Hepatic stellate cell (primary cell): Measurements from ENCODE around the gene MMP24OS.
"Not testable (repeated sequence)": the region's sequence is repeated elsewhere in the genome, so short reads cannot be mapped to it uniquely, and the experiment has no call there.

Source experiments
- DNase-seq: peaks from one replicate; pipeline ENCODE4 v3.0.0; 2011; ENCODE audit warnings: low spot score

Gene MMP24OS

DNA sequence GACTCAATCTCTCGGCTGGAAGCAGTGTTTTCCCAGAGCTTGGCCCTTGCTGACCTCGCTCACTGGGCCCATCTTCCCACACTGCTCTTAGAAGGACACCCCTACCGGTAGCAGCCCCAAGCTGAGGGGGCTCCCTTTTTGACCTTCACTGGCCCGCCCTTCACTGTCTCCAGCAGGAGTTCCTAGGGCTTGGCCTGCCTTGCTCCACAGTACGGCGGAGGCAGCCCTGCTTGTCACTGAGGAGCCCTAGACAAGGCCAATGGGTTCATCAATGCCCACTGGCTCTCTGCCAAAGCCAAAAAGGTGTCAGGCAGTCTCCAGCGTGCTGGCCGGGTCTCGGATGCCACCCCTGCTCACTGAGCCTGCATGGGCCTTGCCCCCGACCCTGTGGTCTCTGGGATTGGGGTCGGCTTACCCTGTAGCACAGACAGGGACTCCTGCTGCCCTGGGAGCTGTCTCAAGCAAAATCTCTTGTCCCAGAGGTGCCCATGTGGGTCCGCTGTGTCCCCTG is 2.1 kb downstream of the MMP24OS start:
- DNase-seq, result no peak

DNA sequence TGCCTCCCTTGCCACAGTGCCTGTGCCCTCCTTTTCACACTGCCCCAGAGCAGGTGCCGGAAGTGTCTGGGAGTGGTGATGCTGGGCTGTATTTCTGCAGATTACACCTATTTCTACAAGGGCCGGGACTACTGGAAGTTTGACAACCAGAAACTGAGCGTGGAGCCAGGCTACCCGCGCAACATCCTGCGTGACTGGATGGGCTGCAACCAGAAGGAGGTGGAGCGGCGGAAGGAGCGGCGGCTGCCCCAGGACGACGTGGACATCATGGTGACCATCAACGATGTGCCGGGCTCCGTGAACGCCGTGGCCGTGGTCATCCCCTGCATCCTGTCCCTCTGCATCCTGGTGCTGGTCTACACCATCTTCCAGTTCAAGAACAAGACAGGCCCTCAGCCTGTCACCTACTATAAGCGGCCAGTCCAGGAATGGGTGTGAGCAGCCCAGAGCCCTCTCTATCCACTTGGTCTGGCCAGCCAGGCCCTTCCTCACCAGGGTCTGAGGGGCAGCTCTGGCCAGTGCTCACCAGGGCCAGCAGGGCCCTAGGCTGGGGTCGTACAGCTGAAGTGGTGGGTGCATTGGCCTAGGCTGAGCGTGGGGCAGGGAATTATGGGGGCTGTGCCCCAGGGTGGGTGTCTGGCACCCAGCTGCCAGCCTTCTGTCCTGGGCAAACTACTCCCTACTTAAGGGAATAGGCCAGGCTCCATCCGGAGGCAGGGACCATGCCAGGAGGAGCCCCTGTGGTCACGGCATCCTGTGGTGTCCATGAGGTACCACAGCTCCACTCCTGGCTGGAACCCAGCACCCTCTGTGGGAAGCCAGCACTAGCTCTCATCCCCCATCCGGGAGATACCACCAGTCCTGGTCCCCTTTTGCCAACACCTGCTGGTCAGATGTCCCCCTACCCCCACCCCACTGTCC is 3.5 kb downstream of the MMP24OS start:
- no peak for DNase-seq

DNA sequence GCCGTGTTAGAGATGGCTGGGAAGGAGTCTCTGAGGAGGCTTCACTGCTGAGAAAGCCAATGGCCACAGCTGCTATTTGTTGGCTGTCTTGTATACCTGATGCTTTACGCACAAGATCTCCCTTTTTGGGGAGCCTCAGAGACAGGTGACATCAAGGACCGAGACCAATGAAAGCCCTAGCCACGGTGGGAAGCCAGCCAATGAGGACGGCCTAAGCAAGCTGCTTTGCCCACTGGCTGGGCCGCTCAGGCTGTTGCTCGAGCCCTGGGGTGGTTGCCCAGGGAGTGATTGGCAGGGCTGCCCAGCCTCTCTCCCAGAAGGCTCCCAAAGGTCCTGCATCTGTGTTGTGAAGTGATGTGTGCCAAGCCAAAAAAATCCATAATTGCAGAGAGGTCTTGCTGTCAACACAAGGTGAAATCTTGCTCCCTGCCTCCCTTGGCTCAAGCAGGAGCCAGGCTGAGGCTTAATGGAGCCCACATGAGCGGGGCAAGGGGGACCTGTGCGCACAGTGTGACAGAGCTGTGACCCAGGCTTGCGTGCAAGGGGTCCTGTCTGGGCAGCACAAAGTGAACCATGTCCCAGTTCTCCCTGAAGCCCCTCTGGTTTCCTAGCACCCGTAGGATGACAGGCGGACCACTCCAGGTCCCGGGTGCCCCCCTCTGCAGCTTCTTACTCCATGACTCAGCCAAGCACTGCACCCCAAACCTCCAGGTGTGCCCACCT is 4.3 kb downstream of the MMP24OS start:
- no peak for DNase-seq

DNA sequence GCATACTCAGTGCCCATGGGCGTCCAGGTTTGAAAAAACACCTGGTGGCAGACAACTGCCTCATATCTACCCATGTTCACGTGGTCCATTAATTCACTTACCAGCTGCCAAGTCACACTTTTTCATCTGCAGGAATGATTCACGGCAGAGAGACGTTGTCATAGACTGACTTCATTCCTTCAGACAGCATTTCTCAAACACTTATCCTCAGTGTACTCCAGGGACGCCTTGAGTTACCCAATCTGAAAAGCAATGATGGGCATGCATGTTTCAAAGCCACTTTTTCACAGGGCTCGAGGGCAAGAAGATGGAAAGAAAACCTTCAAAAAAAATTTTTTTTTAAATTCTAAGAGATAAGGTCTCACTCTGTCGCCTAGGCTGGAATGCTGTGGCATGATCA is 6.0 kb downstream of the MMP24OS start:
- no peak for DNase-seq

DNA sequence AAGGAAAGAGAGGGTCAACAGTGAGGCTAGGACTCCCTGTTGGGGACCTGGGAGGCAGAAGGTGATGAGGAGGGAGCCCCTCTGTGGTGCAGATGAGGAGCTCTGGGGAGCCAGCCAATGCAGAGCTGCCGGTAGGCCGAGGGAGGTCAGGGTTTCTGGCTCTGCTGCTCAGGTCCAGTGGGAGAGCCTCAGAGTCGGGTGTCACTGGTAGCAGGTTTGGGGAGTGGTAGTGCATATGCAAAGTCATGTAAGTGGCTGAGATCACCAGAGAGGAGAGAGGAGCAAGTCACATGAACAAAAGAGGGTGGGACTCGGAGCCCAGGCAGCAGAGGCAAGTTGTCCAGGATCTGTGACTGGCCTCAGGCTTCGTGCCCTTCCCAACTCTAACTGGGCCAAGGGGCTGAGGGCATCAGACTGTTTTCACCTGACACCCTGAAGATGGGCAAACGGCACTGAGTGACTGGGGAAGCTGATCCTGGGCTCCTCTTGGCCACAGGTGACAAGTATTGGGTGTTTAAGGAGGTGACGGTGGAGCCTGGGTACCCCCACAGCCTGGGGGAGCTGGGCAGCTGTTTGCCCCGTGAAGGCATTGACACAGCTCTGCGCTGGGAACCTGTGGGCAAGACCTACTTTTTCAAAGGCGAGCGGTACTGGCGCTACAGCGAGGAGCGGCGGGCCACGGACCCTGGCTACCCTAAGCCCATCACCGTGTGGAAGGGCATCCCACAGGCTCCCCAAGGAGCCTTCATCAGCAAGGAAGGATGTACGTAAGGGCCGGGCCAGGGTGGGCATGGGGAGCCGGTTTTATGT is 6.6 kb downstream of the MMP24OS start:
- DNase-seq, result no peak

DNA sequence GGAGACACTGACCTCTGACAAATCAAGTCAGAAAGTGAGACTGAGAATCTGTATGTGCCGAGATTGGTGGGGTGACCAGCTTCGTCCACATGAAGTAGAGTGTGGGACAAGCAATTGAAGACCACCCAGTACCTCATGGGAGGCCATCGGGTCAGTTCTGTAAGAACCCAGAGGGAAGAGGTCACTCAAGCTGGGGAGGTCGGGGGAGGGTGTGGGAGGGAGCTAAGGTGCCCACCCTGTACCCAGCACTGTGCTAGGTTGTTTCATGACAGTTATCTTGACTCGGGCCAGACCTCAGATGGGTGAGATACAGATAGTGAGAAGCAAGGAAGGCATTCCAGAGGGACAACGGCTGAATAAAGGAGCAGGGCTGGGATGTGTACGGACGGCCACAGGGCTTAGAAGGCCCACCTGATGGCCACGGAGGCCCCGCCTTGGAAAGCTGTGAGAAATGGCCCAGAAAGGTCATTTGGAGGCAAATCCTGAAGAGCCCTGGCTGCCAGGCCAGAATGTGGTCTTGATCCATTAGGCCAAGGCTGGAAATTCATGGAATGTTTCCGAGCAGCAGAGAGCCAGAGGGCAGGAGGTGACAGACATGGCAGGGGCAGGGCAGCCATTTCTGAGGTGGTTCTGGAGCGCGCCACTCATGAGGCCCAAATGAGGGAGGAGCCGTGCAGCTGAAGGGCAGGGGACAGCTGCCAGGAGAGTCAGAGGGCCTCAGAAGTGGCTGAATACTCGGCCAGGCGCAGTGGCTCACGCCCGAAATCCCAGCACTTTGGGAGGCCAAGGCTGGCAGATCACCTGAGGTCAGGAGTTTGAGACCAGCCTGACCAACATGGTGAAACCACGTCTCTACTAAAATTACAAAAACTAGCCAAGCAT is 7.7 kb downstream of the MMP24OS start:
- DNase-seq, result no peak

DNA sequence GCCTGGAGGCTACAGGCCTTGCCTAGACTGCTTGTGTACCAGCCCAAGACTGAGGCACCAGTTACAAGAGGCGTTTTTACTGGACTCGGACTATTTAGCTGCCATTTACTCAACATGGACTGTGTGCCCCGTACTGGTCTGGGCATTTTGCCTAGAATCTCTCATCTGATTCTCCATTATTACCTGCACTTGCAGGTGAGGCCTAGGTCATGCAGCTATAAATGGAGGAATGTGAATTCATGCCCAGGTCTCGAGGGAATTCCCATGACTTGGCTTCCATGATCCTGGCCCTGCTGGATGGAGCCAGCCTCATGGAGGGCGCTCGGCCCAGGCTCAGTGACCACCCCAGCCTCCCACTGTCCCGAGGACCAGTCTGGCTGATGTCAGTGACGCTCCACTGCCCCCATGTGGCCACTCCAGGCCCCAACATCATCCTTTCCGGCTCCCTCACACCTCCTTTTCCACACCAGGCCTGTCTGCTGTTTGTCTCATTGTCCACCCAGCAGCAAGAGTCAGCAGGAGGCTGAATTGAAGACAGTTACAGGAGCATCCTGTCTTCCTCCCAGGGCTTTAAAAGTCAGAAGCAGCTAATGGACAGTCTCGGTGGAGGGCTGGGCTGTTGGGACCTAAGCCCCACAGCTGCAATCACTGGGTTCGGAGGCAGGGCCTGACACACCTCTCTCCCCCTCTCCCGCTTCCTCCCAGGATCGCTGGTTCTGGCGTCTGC is 8.7 kb downstream of the MMP24OS start:
- peak; percentile 87 for DNase-seq

DNA sequence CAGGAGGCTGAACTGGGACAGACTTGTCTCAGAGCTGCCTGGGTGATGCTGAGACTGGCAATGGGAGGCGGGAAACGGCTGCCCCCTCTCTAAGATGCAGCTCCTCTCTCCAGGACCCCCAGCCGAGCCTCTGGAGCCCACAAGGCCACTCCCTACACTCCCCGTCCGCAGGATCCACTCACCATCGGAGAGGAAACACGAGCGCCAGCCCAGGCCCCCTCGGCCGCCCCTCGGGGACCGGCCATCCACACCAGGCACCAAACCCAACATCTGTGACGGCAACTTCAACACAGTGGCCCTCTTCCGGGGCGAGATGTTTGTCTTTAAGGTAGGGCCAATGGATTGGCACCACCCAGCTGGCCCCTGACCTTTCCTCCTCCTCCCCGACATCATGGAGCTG is 10.8 kb downstream of the MMP24OS start:
- no peak for DNase-seq

DNA sequence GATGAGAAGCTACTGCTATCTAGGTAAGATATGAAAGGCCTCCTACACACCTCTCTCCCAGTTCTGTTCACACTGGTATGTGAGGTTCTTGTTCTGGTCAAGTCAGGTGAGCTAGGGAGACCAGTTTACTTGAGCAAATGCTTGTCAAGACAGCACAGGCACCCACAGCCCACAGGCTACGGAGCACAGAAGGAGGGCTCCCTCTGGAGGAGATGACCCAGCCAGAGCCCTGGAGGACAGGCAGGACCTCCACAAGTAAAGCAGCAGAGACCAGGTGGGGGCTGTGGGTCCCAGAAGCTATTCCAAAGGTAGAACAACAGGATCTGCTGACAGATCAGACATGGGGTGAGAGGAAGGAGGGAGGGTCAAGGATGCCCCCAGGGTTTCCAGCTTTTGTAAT is 13.2 kb downstream of the MMP24OS start:
- DNase-seq, result no peak

DNA sequence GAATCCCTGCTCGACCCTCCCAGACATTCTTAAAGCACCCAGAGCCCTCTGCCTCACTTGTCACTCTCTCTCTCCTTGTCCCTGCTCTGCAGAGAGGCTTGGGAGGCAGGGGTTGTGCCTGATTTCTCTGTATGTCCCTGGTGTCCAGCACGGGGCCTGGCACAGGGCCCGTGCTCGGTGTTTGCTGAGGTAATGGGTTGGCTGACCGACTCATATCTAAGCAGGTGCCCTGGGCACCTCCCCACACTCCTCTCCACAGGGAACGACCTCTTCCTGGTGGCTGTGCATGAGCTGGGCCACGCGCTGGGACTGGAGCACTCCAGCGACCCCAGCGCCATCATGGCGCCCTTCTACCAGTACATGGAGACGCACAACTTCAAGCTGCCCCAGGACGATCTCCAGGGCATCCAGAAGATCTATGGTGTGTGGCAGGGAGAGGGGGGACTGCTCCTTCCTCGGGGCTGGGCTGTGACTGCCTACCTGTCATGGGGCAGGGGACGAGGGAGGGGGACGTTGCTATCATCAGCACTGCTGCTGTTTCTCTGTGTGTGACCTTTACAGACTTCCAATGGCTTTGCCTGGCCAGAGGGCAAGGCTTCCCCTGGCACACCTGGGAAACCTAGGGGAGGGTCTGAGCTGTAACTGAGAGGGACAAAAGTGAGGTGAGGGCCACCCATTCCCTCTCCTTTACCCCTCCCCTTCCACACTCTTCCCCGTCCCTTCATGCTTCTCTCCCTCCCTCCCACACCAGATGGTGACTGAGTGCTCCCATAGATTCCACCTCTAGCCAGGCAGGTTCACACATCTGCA is 14.2 kb downstream of the MMP24OS start:
- DNase-seq, result no peak

DNA sequence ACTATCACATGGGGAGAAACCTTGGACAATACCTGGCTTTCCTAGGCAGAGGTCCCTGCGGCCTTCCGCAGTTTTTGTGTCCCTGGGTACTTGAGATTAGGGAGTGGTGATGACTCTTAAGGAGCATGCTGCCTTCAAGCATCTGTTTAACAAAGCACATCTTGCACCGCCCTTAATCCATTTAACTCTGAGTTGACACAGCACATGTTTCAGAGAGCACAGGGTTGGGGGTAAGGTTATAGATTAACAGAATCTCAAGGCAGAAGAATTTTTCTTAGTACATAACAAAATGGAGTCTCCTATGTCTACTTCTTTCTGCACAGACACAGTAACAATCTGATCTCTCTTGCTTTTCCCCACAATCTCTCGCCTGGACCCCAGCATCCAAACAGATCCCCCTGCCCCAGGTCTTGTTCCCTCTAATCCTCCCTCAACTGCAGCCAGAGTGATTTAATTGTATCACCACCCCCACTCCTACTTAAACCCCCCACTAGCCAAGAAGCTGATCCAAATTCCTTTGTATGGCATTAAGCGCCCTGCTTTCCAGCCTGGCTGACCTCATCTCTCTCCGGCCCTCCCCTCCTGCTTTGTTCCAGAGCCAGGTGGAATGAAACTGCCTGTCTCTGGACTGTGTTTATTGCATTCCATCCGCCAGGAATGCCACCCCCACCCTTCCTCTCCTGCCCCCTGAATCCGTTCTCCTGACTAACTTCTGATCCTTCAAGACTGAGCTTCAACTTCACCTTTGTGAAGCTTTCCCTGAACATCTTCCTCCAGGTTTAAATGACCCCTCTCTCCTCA is 15.0 kb downstream of the MMP24OS start:
- not testable (repeated sequence) for DNase-seq

DNA sequence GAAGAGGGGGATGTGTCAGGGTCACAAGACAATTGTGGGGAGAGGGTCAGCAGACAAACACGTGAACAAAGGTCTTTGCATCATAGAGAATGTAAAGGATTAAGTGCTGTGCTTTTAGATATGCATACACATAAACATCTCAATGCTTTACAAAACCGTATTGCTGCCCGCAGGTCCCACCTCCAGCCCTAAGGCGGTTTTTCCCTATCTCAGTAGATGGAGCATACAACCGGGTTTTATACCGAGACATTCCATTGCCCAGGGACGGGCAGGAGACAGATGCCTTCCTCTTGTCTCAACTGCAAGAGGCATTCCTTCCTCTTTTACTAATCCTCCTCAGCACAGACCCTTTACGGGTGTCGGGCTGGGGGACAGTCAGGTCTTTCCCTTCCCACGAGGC is 15.6 kb downstream of the MMP24OS start:
- DNase-seq, result not testable (repeated sequence)

DNA sequence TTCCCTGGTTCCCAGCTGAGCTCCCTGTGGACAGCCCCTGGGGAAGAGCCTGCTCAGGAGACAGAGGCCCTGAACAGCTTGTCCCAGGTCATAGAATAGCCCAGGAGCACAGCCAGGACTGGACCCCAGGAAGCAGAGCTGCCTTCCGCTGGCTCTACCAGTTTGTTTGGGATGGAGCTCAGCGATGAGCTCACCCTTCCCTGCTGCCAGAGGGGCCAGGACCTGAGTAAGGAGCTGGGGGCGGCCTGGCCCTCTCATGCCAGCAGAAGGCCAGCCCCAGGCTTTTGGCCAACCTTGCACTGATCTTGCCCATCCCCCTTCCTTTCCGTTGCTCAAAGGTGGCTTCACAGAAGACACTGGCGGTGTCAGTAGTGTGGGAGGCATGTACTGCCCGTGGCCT is 17.5 kb downstream of the MMP24OS start:
- DNase-seq, result no peak

DNA sequence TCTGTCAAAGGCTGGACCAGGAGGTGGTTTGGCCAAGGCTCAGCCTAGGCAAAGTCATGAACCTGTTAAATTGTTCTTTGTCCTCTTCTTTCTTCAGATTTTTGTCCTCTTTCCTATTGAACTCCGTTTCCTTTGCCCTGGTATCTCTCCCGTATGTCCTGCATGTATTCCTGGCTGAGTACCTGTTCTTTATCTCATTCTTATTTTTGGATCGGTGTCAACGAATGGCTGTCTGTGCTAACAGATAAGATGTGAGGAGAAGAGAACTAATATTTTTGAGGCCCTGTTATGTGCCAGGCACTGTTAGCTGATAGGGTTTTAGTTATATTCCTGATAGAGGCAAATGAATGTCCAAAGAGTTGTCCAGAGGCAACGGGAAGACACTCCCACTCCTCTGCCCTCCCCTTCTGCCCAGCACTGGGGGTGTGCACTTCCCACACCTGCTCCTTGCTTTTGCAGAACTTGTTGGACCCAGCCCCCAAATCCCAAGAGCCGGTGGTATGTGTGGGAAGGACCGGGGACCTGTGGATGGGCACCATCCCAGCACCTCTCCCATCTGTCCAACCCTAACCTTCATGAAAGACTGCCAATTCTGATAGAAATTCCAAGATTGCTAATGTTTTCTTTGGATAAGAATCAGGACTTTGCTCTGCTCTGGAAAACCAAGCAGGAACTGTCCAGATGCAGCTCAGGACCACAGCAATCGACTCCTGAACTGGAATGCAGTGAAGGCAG is 20.6 kb downstream of the MMP24OS start:
- peak; percentile 41 for DNase-seq

DNA sequence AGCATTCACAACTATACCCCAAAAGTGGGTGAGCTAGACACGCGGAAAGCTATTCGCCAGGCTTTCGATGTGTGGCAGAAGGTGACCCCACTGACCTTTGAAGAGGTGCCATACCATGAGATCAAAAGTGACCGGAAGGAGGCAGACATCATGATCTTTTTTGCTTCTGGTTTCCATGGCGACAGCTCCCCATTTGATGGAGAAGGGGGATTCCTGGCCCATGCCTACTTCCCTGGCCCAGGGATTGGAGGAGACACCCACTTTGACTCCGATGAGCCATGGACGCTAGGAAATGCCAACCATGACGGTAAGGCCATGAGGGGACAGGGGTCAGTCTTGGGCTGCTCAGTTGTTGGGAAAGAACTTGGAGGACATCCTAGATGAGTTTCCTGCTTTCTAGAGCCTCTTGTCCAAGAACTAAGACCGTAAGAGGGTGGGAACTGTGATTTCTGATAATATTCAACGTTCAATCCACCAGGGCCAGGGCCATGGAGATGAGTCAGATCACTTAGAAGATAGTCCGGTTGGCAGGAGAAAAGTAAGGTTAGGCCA is 23.4 kb downstream of the MMP24OS start:
- DNase-seq, result no peak

DNA sequence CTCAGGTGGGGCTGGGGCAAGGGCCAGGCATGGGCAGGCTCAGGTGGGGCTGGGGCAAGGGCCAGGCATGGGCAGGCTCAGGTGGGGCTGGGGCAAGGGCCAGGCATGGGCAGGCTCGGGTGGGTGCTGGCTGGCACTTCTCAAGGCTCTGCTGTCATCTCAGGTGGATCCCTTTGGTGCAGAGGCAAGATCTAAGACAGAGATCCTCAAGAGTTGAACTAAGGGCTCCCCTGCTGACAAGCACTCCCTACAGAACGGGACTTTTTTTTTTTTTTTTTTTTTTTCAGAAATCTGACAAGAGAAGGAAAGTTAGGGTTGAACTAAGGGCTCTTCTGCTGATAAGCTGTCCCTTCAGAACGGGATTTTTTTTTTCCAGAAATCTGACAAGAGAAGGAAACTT is 24.9 kb downstream of the MMP24OS start:
- DNase-seq, result no peak

DNA sequence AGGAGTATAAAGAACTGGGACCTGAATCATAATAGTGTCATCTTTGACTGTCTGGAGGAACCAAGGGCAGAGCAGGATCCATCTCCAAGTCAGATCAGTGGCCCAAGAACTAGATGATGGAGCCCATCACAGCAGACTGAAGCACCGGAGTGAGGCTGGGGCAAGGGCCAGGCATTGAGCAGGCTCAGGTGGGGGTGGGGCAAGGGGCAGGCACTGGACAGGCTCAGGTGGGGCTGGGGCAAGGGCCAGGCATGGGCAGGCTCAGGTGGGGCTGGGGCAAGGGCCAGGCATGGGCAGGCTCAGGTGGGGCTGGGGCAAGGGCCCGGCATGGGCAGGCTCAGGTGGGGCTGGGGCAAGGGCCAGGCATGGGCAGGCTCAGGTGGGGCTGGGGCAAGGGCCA is 25.3 kb downstream of the MMP24OS start:
- DNase-seq, result not testable (repeated sequence)

DNA sequence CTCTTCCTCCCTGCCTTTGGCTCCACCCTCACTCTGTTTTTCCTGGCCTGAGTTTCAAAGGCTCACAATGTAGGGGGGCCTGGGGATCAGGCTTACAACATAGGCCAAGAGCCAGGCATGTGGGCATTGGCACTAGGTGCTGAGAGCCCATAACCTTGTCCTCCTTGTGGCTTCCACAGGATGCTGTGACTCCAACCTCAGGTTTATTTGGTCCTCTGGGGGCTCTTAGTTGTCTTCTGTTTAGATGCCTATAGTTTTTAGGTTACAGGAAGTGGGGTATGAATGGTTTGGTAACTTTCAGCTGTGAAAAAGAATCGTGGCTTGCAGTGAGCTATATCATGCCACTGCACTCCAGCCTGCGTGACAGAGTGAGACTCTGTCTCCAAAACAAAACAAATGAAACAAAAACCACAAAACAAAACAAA is 25.9 kb downstream of the MMP24OS start:
- no peak for DNase-seq
